Heart left ventricle (tissue), 13 donors: ENCODE measurements around the gene CCT2.
A peak's percentile ranks its signal among the peaks of the same experiment; 100 is the strongest.

Experiments
- CTCF ChIP-seq, 12 donors: fragments of 200-600 bp; sonication (generic) in 4 of 12; IDR thresholded peaks; one replicate each; pipeline versions ENCODE4 v1.5.0 to v1.8.0; 2018 to 2022; ENCODE audit warnings: antibody characterized with exemption in 12 of 12, mild to moderate bottlenecking in 5 of 12
- POLR2A ChIP-seq, 2 donors: fragments of 450-650 bp; IDR thresholded peaks; one replicate each; pipeline ENCODE4 v1.6.1; 2017; ENCODE audit warnings: antibody characterized with exemption in 2 of 2, mild to moderate bottlenecking in 2 of 2, moderate library complexity in 2 of 2
- donor health status: ischemic (EF 13 %, LVEDD 7.1; RV severe dilation, severe dysfunction).
- donor health status: DM: no; HTN: yes; CAD: no.
- donor health status: DM: no; HTN: no; CAD: no.
- donor health status: ischemic (EF 25% LVEDD 6.9; RV normal size, moderate dysfunction).
- donor health status: ischemic (EF 25% LVEDD 5.7; RV mildly dilated, moderate dysfunction).
- donor health status: ischemic (EF 35%, LVEDD 5.7; RV mildly dilated, moderate dysfunction).
- donor health status: nonischemic (EF 11% LVEDD 7.7; RV severe dilation, severe dysfunction).
- donor health status: DM: yes; HTN: yes; CAD: no.
- donor health status: PGD.
- donor health status: ischemic (EF 29% LVEDD 5.4; RV normal size, mild dysfunction).
- donor health status: nonischemic (EF 23%, LVEDD 6.1; RV moderate dilation, normal function).

- TF ChIP-seq CTCF (IDR thresholded peaks at IDR 0.05) (peak in 2 of 12 donors; percentile 6 to 11), POLR2A (IDR thresholded peaks at IDR 0.05) (no peak)
These were observed 2.1 kb upstream of the CCT2 start for GRCh38 chr12:69583203-69583602.
